ENCODE measurements around the gene CRYGD. TPM values are rescaled to one million over a fixed set of nuclear protein-coding genes. Genes with fewer than 3 reads are reported as not detected.

Gene CRYGD
- total and polyA plus RNA-seq, 2 of the 4 experiments (the other 2 are of a cell fraction): not detected

- no TSS peak for BruUV-seq (replicated peaks)
- no peak for DNase-seq
- no peak for ATAC-seq (ENCODE audit: low read depth)
- Histone ChIP-seq H4K5ac (ENCODE audit: low read depth, low read length) (no peak overlapping the region), H3K36me3 (ENCODE audit: control insufficient read depth, insufficient read depth, low read length) (no peaks in the 10 kb centered on the region), H2BK15ac (ENCODE audit: low read depth, low read length) (no peak overlapping the region), H2BK120ac (ENCODE audit: low read depth, low read length) (no peak overlapping the region), H3K9me3 (ENCODE audit: control insufficient read depth, insufficient read depth, low read length) (no peaks in the 10 kb centered on the region), H3K4ac (ENCODE audit: low read depth, low read length) (no peak overlapping the region), H4K20me1 (ENCODE audit: insufficient read depth, low read length) (no peaks in the 10 kb centered on the region), H2AFZ (replicated peaks; ENCODE audit: low read length, poor library complexity) (no peak overlapping the region), H3K9ac (ENCODE audit: low read depth, low read length) (no peak overlapping the region), H2BK20ac (ENCODE audit: low read depth, low read length) (no peak overlapping the region), H3K23ac (ENCODE audit: low read depth, low read length) (no peak overlapping the region), H3K79me1 (ENCODE audit: low read depth in 1 of 2, low read length in 2 of 2) (no peaks in the 10 kb centered on the region), H2AK9ac (replicated peaks; ENCODE audit: low read depth, low read length, poor library complexity) (no peak overlapping the region), H3K27me3 (ENCODE audit: control insufficient read depth, insufficient read depth, low read length) (peaks cover 16% of the 10 kb centered on the region), H3K4me3 (ENCODE audit: insufficient read depth, low read depth, low read length) (no peak overlapping the region), H2BK5ac (ENCODE audit: low read depth, low read length, poor library complexity, severe bottlenecking) (no peak overlapping the region), H3K18ac (ENCODE audit: low read depth, low read length) (no peak overlapping the region), H3K56ac (ENCODE audit: extremely low read depth, insufficient read depth, low read length) (no peak overlapping the region), H3K9me1 (ENCODE audit: insufficient read depth, low read length) (no peaks in the 10 kb centered on the region), H3K14ac (replicated peaks; ENCODE audit: low read depth, low read length) (no peak overlapping the region), H3K27ac (ENCODE audit: insufficient read depth, low read length) (no peak overlapping the region), H3K4me2 (ENCODE audit: low read depth, low read length) (no peak overlapping the region), H3K4me1 (ENCODE audit: control insufficient read depth, insufficient read depth, low read length) (no peaks in the 10 kb centered on the region), H2AK5ac (ENCODE audit: low read depth, low read length) (no peak overlapping the region), H4K91ac (ENCODE audit: insufficient read depth, low read depth, low read length) (no peak overlapping the region), H4K8ac (ENCODE audit: low read depth in 2 of 2, low read length in 2 of 2) (no peak overlapping the region)
- 58% methylated on average over 4 of the region's 4 CpGs; no CpG with 5 or more reads in 1 of the 2 experiments for WGBS, 2 experiments (ENCODE audit: extremely low coverage in 2 of 2, insufficient read length in 1 of 2)
- TF ChIP-seq SMC3 (IDR thresholded peaks at IDR 0.05; ENCODE audit: low read depth, low read length): no peak
- TF ChIP-seq FOS (IDR thresholded peaks at IDR 0.05; ENCODE audit: low read depth, low read length): no peak
- TF ChIP-seq MXI1 (IDR thresholded peaks at IDR 0.05; ENCODE audit: borderline replicate concordance, low read depth, low read length): no peak
- no peak for TF ChIP-seq CEBPB (IDR thresholded peaks at IDR 0.05; ENCODE audit: low read depth, low read length)
- no peak for TF ChIP-seq BHLHE40 (IDR thresholded peaks at IDR 0.05; ENCODE audit: low read depth, low read length)
- TF ChIP-seq RAD21 (IDR thresholded peaks at IDR 0.05; ENCODE audit: low read length): no peak
- POLR2A ChIA-PET (ENCODE audit: unreplicated experiment): interaction anchor here (0.7 kb wide), 1 partner anchor 56 kb away, joined by 4 read pairs; no protein-coding TSS in a partner anchor
- intact Hi-C loops (cut with micrococcal nuclease) (no loop called here), in situ Hi-C loops (cut with MboI; ENCODE audit: low sequenced_read_pairs) (no loop called here), dilution Hi-C loops (cut with HindIII; ENCODE audit: low sequenced_read_pairs, unreplicated experiment) (no loop called here)
- CTCF ChIA-PET: interaction anchor here (1.0 kb wide), 1 partner anchor 85 kb away, joined by 5 read pairs; no protein-coding TSS in a partner anchor
Measured at GRCh38 chr2:208125251-208125650, 927 bp upstream of the CRYGD start.

All from IMR-90 (cell line).